Activated B cell treated with CpG ODN at 0.5 μM for 24 hours (primary cell): ENCODE measurements around the gene POLR2F. TPM values are rescaled to one million over a fixed set of nuclear protein-coding genes. Genes with fewer than 3 reads are reported as not detected.
A peak's percentile ranks its signal among the peaks of the same experiment; 100 is the strongest.

ENCODE experiments used
- ATAC-seq: fragments of 200-7000 bp; cut with Tn5 transposase; one replicate; pipeline ENCODE4 v1.10.0; 2021; ENCODE audit warnings: low read depth, mild to moderate bottlenecking, moderate library complexity
- CTCF ChIA-PET: fragments of 350-600 bp; sonication (Branson Sonifier 250); formaldehyde crosslinking; loops from one replicate; lab custom pipeline; 2021; ENCODE audit warnings: antibody characterized with exemption; lab: Charles Lee
- POLR2A ChIA-PET: fragments of 350-600 bp; sonication (Branson Sonifier 250); formaldehyde crosslinking; loops from one replicate; lab custom pipeline; 2021; ENCODE audit warnings: antibody characterized with exemption; lab: Charles Lee
- DNase-seq: peaks from one replicate; pipeline ENCODE4 v3.0.0; 2022
- H3K27ac Mint-ChIP-seq: one replicate; pipeline ENCODE4 v1.8.0; 2020; ENCODE audit warnings: mixed read lengths
- H3K27me3 Mint-ChIP-seq: one replicate; pipeline ENCODE4 v1.8.0; 2021; ENCODE audit warnings: mixed read lengths
- H3K36me3 Mint-ChIP-seq: one replicate; pipeline ENCODE4 v1.8.0; 2021; ENCODE audit warnings: low read depth, mixed read lengths
- H3K4me1 Mint-ChIP-seq: one replicate; pipeline ENCODE4 v1.8.0; 2021; ENCODE audit warnings: mixed read lengths
- H3K4me3 Mint-ChIP-seq: one replicate; pipeline ENCODE4 v1.8.0; 2020; ENCODE audit warnings: mild to moderate bottlenecking, mixed read lengths
- H3K9me3 Mint-ChIP-seq: one replicate; pipeline ENCODE4 v1.8.0; 2020; ENCODE audit warnings: mixed read lengths
- intact Hi-C: fragments of 100-400 bp; cut with micrococcal nuclease; formaldehyde crosslinking; loops from one replicate; pipeline ENCODE4 v1.15.1; 2024
- total RNA-seq: library from RNA; stranded (reverse); gene quantifications from 2 replicates; pipeline ENCODE4 v1.2.3, GENCODE V29; 2022
- TF ChIP-seq, protein P1 (sequence below): fragments of 200-600 bp; IDR thresholded peaks from one replicate; pipeline ENCODE4 v1.8.0; 2022; ENCODE audit warnings: antibody characterized with exemption, mild to moderate bottlenecking

The POLR2F gene
- total RNA-seq, 1 donor from 2014 or later: 47.8 TPM

DNA sequence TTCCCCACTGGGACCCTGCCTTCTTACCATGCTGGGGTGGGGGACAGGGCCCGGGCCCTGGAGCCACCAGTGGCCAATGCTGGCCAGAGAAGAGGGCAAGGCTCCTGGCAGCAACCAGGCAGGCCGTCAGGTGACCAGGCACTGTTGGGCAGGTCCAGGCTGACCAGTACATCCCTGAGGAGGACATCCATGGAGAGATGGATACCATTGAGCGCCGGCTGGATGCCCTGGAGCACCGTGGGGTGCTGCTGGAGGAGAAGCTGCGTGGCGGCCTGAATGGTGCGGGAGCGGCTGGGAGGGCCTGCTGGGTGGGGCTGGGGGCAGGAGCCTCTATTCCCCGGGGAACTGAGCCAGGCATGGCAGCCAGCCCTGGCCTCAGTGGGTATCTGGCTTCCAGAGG, 21.1 kb upstream of the POLR2F start:
- Mint-ChIP-seq H3K27me3 (no peaks in the 10 kb centered on the region), H3K4me3 (no peak overlapping the region), H3K27ac (no peak overlapping the region), H3K9me3 (no peaks in the 10 kb centered on the region), H3K4me1 (peaks cover 19% of the 10 kb centered on the region), H3K36me3 (peaks cover 46% of the 10 kb centered on the region)
- ChIA-PET CTCF (interaction anchor here (0.9 to 1.2 kb wide), 2 partner anchors 114 to 304 kb away, joined by 3 to 4 read pairs; no protein-coding TSS in a partner anchor), POLR2A (no interaction called here)
- intact Hi-C loops: loop anchor here (5.0 kb wide), 1 partner anchor 35 kb away; no protein-coding TSS in a partner anchor
- DNase-seq (no peak), ATAC-seq (no peak)
- TF ChIP-seq, protein P1, sequence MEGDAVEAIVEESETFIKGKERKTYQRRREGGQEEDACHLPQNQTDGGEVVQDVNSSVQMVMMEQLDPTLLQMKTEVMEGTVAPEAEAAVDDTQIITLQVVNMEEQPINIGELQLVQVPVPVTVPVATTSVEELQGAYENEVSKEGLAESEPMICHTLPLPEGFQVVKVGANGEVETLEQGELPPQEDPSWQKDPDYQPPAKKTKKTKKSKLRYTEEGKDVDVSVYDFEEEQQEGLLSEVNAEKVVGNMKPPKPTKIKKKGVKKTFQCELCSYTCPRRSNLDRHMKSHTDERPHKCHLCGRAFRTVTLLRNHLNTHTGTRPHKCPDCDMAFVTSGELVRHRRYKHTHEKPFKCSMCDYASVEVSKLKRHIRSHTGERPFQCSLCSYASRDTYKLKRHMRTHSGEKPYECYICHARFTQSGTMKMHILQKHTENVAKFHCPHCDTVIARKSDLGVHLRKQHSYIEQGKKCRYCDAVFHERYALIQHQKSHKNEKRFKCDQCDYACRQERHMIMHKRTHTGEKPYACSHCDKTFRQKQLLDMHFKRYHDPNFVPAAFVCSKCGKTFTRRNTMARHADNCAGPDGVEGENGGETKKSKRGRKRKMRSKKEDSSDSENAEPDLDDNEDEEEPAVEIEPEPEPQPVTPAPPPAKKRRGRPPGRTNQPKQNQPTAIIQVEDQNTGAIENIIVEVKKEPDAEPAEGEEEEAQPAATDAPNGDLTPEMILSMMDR: no peak

DNA sequence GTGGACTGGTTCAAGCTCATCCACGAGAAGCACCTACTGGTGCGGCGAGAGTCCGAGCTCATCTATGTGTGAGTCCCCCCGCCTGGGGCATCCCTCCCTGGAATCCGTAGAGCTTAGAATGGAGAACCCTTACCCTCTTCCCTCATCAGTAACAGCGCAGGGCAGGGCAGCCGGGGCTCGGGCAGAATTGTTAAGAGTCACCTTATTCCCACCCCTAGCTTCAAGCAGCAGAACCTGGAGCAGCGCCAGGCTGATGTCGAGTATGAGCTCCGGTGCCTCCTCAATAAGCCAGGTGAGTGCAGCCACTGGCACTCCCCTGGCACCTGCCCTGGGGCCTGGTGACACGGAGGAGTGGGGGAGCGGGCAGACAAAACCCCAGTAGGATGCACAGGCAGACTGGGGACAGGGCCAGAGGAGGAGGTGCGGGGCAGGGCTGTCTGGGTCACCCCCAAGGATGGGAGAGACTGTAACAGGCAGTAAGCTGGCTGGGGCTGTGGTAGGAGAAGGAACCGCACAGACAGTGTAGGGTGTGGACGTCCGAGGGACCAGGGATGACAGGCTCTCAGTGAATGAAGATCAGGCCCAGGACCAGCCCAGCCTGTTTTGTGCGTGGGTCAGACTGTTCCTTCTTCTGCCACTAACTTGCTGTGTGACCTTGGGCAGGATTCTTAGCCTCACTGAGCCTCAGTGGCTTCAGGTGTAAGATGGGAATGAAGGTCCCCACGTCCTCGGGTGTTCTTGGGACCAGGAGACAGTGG, 20.5 kb upstream of the POLR2F start:
- Mint-ChIP-seq H3K9me3 (no peaks in the 10 kb centered on the region), H3K36me3 (peaks cover 46% of the 10 kb centered on the region)
- intact Hi-C loops: loop anchor here (5.0 kb wide), 1 partner anchor 36 kb away; no protein-coding TSS in a partner anchor

DNA sequence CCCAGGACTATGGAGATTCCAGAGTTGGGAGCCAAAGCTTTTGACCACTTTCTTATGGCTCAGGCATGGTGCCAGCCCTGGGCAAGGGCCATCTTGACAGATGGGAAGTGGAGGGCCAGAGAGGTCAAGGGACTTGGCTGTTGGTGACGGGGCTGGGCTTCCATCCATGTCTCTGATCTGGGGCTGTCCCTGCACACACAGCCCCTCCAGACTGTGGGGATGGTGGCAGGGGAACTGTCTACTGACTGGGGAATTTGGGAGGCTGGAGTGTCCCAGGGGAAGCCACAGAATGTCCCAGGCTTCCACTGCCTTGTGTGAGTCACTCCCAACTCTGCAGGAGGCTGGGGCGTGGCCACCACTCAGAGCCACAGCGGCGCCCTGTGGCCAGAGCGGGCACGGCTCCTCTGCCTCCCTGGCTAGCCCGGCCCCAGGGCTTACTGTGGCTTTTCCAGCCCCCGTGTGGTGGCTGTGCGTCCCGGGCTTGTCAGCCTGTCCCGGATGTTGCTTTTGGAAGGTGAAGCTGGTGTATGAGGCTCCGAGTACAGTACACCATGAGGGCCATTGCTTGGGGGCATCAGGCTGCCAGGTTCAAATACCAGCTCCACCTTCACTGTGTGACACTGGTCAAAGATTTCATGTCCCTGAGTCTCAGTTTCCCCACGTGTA, 19.7 kb upstream of the POLR2F start:
- Mint-ChIP-seq H3K4me1 (peaks cover 19% of the 10 kb centered on the region), H3K27me3 (no peaks in the 10 kb centered on the region), H3K27ac (no peak overlapping the region), H3K36me3 (peaks cover 38% of the 10 kb centered on the region), H3K9me3 (no peaks in the 10 kb centered on the region), H3K4me3 (no peak overlapping the region)
- POLR2A ChIA-PET: interaction anchor here (0.8 kb wide), 1 partner anchor 18 kb away, joined by 3 read pairs; no protein-coding TSS in a partner anchor
- TF ChIP-seq, protein P1: peak; percentile 81
- peak; percentile 80 for DNase-seq
- CTCF ChIA-PET: interaction anchor here (0.8 to 1.2 kb wide), 5 partner anchors 28 to 936 kb away, joined by 3 to 6 read pairs (median 4); partner anchors contain the start of gene MICALL1
- intact Hi-C loops: loop anchor here (1.0 to 5.0 kb wide), 4 partner anchors 19 to 117 kb away; partner anchors contain the start of genes C22orf23, MICALL1 and POLR2F
- peak; percentile 99 for ATAC-seq

More for the DNA sequence above, 20.5 kb upstream of the POLR2F start:
- Mint-ChIP-seq H3K27ac (no peak overlapping the region), H3K4me3 (no peak overlapping the region), H3K27me3 (no peaks in the 10 kb centered on the region), H3K4me1 (peaks cover 19% of the 10 kb centered on the region)
- ChIA-PET POLR2A (no interaction called here), CTCF (interaction anchor here (0.9 to 1.2 kb wide), 2 partner anchors 115 to 304 kb away, joined by 3 to 4 read pairs; no protein-coding TSS in a partner anchor)
- ATAC-seq: no peak
- no peak for DNase-seq
- TF ChIP-seq, protein P1: no peak

DNA sequence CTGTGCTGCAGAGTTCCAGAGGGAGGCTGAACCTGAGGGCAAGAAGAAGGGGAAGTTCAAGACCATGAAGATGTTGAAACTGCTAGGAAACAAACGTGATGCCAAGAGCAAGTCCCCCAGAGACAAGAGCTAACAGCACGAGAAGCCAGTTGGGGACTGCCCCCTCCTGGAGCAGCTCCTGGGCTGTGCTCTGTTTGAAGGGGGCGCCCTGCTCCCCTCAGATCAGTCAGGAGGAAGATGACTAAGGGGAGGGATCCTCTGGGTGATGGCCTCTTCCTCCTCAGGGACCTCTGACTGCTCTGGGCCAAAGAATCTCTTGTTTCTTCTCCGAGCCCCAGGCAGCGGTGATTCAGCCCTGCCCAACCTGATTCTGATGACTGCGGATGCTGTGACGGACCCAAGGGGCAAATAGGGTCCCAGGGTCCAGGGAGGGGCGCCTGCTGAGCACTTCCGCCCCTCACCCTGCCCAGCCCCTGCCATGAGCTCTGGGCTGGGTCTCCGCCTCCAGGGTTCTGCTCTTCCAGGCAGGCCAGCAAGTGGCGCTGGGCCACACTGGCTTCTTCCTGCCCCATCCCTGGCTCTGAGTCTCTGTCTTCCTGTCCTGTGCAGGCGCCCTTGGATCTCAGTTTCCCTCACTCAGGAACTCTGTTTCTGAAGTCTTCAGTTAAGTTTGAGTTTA, 12.7 kb upstream of the POLR2F start:
- ChIA-PET CTCF (no interaction called here), POLR2A (no interaction called here)
- H3K27ac Mint-ChIP-seq: no peak overlapping the region
- intact Hi-C loops: no loop called here
- no peaks in the 10 kb centered on the region for H3K9me3 Mint-ChIP-seq
- H3K4me3 Mint-ChIP-seq: no peak overlapping the region
- peaks cover 29% of the 10 kb centered on the region for H3K36me3 Mint-ChIP-seq
- H3K27me3 Mint-ChIP-seq: no peaks in the 10 kb centered on the region
- no peaks in the 10 kb centered on the region for H3K4me1 Mint-ChIP-seq
- TF ChIP-seq, protein P1: no peak
- ATAC-seq (peak; percentile 47), DNase-seq (no peak)
